GM12874 (cell line): ENCODE data around the gene GBP6.

Experiments used
- CTCF ChIP-seq: IDR thresholded peaks from 2 replicates; pipeline ENCODE4 v1.5.1; 2011; ENCODE audit warnings: low read depth, mild to moderate bottlenecking, control low read depth, low read length, moderate library complexity; ENCODE audit not compliant: insufficient read depth

GBP6 gene

GRCh38 chr1:89347296-89347695 lies 16.6 kb upstream of the GBP6 start:
- no peak for TF ChIP-seq CTCF

GRCh38 chr1:89350298-89350697 lies 13.6 kb upstream of the GBP6 start:
- TF ChIP-seq CTCF, result no peak

- TF ChIP-seq CTCF, result no peak
These were observed 12.1 kb upstream of the GBP6 start for GRCh38 chr1:89351597-89352311.

GRCh38 chr1:89352421-89352820 lies 11.4 kb upstream of the GBP6 start:
- no peak for TF ChIP-seq CTCF

GRCh38 chr1:89354205-89354604 lies 9.7 kb upstream of the GBP6 start:
- no peak for TF ChIP-seq CTCF

GRCh38 chr1:89355056-89355455 lies 8.8 kb upstream of the GBP6 start:
- TF ChIP-seq CTCF, result no peak

GRCh38 chr1:89356658-89357400 lies 7.0 kb upstream of the GBP6 start:
- TF ChIP-seq CTCF, result no peak
